Esophagus muscularis mucosa (tissue), 4 donors: ENCODE measurements around the gene USHBP1. TPM values are rescaled to one million over a fixed set of nuclear protein-coding genes. Genes with fewer than 3 reads are reported as not detected.

Experiments used
- DNase-seq: peaks from one replicate; pipeline ENCODE4 v3.0.0-alpha.2; 2017; ENCODE audit errors: extremely low spot score
- H3K27ac ChIP-seq, 4 donors: fragments of 200-600 bp; sonication (generic); replicated peaks in 1 of 4; 1 replicate in 3 of 4; 2 replicates in 1 of 4; pipeline ENCODE4 v1.5.1; 2016 to 2019; ENCODE audit warnings: mild to moderate bottlenecking in 1 of 4
- H3K27me3 ChIP-seq, 4 donors: fragments of 200-600 bp; sonication (generic); one replicate each; pipeline versions ENCODE4 v1.5.1 to v1.6.0; 2016 to 2019
- H3K36me3 ChIP-seq, 4 donors: fragments of 200-600 bp; sonication (generic); one replicate each; pipeline ENCODE4 v1.5.1; 2016 to 2019
- H3K4me1 ChIP-seq, 4 donors: fragments of 200-600 bp; sonication (generic); one replicate each; pipeline ENCODE4 v1.5.1; 2016 to 2019
- H3K4me3 ChIP-seq, 4 donors: fragments of 200-600 bp; sonication (generic); 1 replicate in 2 of 4; 2 replicates in 2 of 4; pipeline ENCODE4 v1.5.1; 2016 to 2019; ENCODE audit warnings: mild to moderate bottlenecking in 4 of 4, moderate library complexity in 1 of 4
- H3K9me3 ChIP-seq, 4 donors: fragments of 200-600 bp; sonication (generic); 1 replicate in 3 of 4; 2 replicates in 1 of 4; pipeline ENCODE4 v1.5.1; 2016 to 2019
- CTCF ChIP-seq, 3 experiments: fragments of 200-600 bp in 2 of 3; fragments of 450-650 bp in 1 of 3; sonication (generic) in 2 of 3; IDR thresholded peaks; one replicate each; pipeline ENCODE4 v1.5.1; 2017 to 2019; ENCODE audit warnings: antibody characterized with exemption in 3 of 3, mild to moderate bottlenecking in 2 of 3, moderate library complexity in 1 of 3
- EP300 ChIP-seq: sonication (generic); formaldehyde crosslinking; IDR thresholded peaks from one replicate; pipeline ENCODE4 v1.6.1; 2017; ENCODE audit warnings: antibody characterized with exemption
- POLR2A ChIP-seq: fragments of 450-650 bp; IDR thresholded peaks from one replicate; pipeline ENCODE4 v1.6.1; 2017; ENCODE audit warnings: antibody characterized with exemption, moderate library complexity, mild to moderate bottlenecking, low read depth
- POLR2AphosphoS5 ChIP-seq, 2 donors: sonication (generic); formaldehyde crosslinking; IDR thresholded peaks; one replicate each; pipeline ENCODE4 v1.6.1; 2017; ENCODE audit warnings: antibody characterized with exemption in 2 of 2
- WGBS: methylation state at CpG from one replicate; pipeline ENCODE4 v1.1.5; 2018; 5-methylcytosine and 5-hydroxymethylcytosine counted together
- intact Hi-C: fragments of 100-400 bp; cut with DNase I; formaldehyde crosslinking; loops from one replicate; pipeline ENCODE4 v1.15.1; 2023
- total RNA-seq, 4 donors: library from RNA; depleted of rRNA; stranded (reverse); fragments of >200 nt; gene quantifications; one replicate each; pipeline versions ENCODE4 v1.1.0 to v1.2.1, GENCODE V29; 2016

Gene USHBP1
- total RNA-seq, 4 donors from 2014 or later: 2.2 to 12.0 (median 6.3) TPM

GRCh38 chr19:17305517-17306284 is 41.2 kb upstream of the USHBP1 start, which contains the start of gene MRPL34:
MRPL34 (plus strand) TSS chr19:17305872; CDS start chr19:17305893, 21 bp downstream.
- intact Hi-C loops: no loop called here
- 0% methylated on average over 15 of the region's 55 CpGs for WGBS

DNA sequence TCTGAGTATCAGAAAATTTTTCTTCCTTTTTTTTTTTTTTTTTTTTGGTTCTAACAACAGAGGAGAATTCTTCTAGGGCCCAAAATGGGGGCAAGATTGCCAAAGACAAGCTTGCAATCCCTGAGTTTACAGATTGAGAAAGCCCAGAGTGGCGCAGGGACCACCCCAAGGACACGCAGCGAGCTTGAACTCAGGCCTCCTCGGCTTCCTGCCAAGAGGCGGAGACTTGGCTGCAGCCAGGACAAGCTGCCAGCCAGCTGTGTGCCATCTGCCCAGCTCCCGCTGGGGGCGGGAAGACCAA is 40.6 kb upstream of the USHBP1 start:
- peak overlapping the region; percentile 90 to 97 (median 91) for H3K27ac ChIP-seq
- no peaks in the 10 kb centered on the region for H3K9me3 ChIP-seq
- H3K4me1 ChIP-seq: peaks cover 51 to 92% (median 83%) of the 10 kb centered on the region in 4 donors
- peak overlapping the region; percentile 64 to 93 (median 72) for H3K4me3 ChIP-seq
- peaks cover 0 to 13% (median 6%) of the 10 kb centered on the region in 4 donors for H3K36me3 ChIP-seq
- H3K27me3 ChIP-seq: peaks cover 0 to 9% (median 0%) of the 10 kb centered on the region in 4 donors
- TF ChIP-seq POLR2AphosphoS5 (IDR thresholded peaks at IDR 0.05): no peak
- no peak for TF ChIP-seq EP300
- TF ChIP-seq POLR2A: no peak
- TF ChIP-seq CTCF (IDR thresholded peaks at IDR 0.05): no peak
- no peak for DNase-seq
- intact Hi-C loops: no loop called here
- WGBS: 0% methylated on average over 5 of the region's 7 CpGs

More at GRCh38 chr19:17305517-17306284, 41.2 kb upstream of the USHBP1 start, which contains the start of gene MRPL34:
- peak within 1 kb of the TSS; percentile 90 to 97 (median 91) for H3K27ac ChIP-seq
- H3K4me1 ChIP-seq: peaks cover 56 to 92% (median 85%) of the 10 kb centered on the region in 4 donors
- H3K36me3 ChIP-seq: peaks cover 0 to 8% (median 3%) of the 10 kb centered on the region in 4 donors
- TF ChIP-seq POLR2A: no peak
- TF ChIP-seq POLR2AphosphoS5 (IDR thresholded peaks at IDR 0.05): peak; percentile 92 to 96
- TF ChIP-seq CTCF (IDR thresholded peaks at IDR 0.05): peak; percentile 74 to 84 (median 80)
- H3K9me3 ChIP-seq: no peaks in the 10 kb centered on the region
- peak; percentile 98 for DNase-seq
- H3K4me3 ChIP-seq: peak within 1 kb of the TSS; percentile 64 to 93 (median 72)
- peaks cover 0 to 9% (median 0%) of the 10 kb centered on the region in 4 donors for H3K27me3 ChIP-seq

DNA sequence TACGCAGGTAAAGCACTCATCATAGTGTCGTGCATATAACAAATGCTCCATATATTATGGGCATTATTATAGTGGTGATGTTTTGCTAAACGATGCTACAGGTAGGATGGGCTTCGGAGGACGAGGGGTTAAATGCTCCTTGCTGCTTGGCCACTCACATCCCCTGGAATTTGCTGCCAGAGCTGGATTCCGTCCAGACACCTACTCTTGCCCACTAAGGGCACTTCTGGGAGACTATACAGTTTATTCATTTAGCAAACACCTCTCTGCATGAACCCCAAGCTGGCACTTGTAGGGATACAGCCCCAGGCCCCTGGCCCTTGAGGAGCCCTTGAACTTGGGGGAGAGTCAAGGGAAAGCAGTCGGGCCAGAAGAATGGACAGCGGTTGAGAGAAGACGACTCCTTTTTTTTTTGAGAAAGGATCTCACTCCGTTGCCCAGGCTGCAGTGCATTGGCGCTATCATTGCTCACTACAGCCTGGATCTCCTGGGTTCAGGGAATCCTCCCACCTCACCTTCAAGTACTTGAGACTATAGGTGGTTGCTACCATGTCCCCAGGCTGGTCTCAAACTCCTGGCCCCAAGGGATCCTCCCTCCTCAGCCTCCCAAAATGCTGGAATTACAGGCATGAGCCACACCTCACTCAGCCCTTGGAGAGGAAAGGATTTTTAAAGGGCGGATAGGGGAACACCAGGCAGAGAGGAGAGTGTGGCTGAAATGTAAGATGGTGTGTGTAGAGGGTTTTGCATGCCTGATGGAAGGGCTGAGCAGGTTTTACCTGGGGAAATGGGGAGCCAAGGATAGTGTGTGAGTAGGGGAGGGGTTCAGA is 40.1 kb upstream of the USHBP1 start:
- peaks cover 0 to 15% (median 7%) of the 10 kb centered on the region in 4 donors for H3K36me3 ChIP-seq
- H3K9me3 ChIP-seq: no peaks in the 10 kb centered on the region
- peaks cover 46 to 90% (median 79%) of the 10 kb centered on the region in 4 donors for H3K4me1 ChIP-seq
- H3K27ac ChIP-seq: peak overlapping the region; percentile 90 to 97 (median 91)
- intact Hi-C loops: no loop called here
- H3K4me3 ChIP-seq: peak overlapping the region in 3 of 4 donors; percentile 67 to 93 (median 76)
- WGBS: 57% methylated on average over 12 of the region's 12 CpGs
- peaks cover 0 to 9% (median 0%) of the 10 kb centered on the region in 4 donors for H3K27me3 ChIP-seq
- no peak for TF ChIP-seq CTCF (IDR thresholded peaks at IDR 0.05)
- TF ChIP-seq POLR2A: no peak
- no peak for DNase-seq

DNA sequence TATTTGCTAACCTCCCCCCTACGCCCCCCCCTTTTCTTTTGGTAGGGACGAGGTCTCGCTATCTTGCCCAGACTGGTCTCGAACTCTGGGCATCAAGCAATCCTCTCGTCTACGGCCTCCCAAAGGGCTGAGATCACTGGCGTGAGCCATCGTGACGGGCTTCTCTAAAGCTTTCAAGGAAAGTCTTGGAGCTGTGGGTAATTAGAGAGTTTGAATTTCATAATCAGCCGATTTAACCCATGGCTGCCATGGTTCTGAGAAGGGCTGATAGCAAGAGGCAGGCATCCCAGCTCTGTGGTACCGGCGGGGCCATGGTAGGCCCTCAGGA is 39.4 kb upstream of the USHBP1 start:
- Histone ChIP-seq H3K4me1 (peaks cover 46 to 87% (median 77%) of the 10 kb centered on the region in 4 donors), H3K27me3 (peaks cover 0 to 9% (median 0%) of the 10 kb centered on the region in 4 donors), H3K9me3 (no peaks in the 10 kb centered on the region), H3K4me3 (peak overlapping the region; percentile 77 to 91 (median 82)), H3K27ac (peak overlapping the region; percentile 90 to 97 (median 91)), H3K36me3 (peaks cover 0 to 15% (median 7%) of the 10 kb centered on the region in 4 donors)
- TF ChIP-seq CTCF (IDR thresholded peaks at IDR 0.05): no peak
- TF ChIP-seq POLR2A: no peak
- TF ChIP-seq POLR2AphosphoS5 (IDR thresholded peaks at IDR 0.05): no peak
- no peak for TF ChIP-seq EP300
- DNase-seq: no peak
- intact Hi-C loops: no loop called here
- WGBS: 53% methylated on average over 7 of the region's 12 CpGs
